Renal cortex interstitium (tissue), 11 donors: ENCODE results near the gene FBXL12. TPM values are rescaled to one million over a fixed set of nuclear protein-coding genes. Genes with fewer than 3 reads are reported as not detected.
"Not testable (repeated sequence)": the region's sequence is repeated elsewhere in the genome, so short reads cannot be mapped to it uniquely, and the experiment has no call there.

Source experiments
- DNase-seq, 11 donors: peaks; one replicate each; pipeline ENCODE4 v3.0.0-alpha.2; 2013; ENCODE audit warnings: low read depth in 9 of 11, low spot score in 4 of 11; ENCODE audit errors: extremely low read depth in 1 of 11
- polyA plus RNA-seq, 3 donors: library from polyadenylated mRNA; unstranded; fragments of 120-200 nt; gene quantifications; one replicate each; pipeline ENCODE4 v1.2.1, GENCODE V29; 2013; ENCODE audit not compliant: insufficient read length in 3 of 3

The FBXL12 gene
- polyA plus RNA-seq, 3 donors, result 26.6 to 35.3 (median 29.2) TPM

DNA sequence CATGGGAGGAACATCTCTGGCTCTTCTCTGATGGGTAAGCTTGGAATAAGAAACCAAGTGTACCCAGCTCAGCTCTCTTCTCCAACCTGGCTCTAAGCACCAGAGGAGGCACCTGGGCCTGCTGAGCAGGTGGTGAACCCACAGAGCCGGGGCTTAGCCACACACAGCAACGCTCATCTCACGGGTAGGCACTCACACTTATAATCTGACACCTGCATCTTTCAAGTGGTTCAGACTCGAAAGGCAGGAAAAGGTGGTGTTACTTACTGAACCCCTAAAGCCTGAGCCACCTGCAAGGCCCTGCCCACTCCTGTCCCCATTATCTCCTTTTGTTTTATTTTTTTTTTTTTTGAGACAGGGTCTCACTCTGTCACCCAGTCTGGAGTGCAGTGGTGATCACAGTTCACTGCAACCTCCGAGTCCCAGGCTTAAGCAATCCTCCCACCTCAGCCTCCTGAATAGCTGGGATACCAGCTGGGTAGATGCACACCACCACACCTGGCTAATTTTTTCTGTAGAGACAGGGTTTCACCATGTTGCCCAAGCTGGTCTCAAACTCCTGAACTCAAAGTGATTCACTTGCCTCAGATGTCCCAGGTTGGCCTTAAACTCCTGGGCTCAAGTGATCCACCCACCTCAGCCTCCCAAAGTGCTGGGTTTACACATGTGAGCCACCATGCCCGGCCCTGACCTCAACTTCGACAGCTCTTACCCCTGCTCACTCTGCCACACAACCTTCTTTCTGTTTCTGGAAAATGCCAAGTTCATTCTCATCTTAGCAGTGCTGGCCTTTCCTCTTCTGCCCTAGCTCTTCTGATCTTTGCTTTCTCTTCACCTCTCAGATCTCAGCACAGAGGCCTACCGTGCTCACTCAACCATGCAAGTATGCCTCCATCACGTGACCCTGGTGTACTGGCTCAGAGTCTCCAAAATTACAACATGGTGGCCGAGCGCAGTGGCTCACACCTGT, 9.7 kb downstream of the FBXL12 start:
- DNase-seq, result no peak

DNA sequence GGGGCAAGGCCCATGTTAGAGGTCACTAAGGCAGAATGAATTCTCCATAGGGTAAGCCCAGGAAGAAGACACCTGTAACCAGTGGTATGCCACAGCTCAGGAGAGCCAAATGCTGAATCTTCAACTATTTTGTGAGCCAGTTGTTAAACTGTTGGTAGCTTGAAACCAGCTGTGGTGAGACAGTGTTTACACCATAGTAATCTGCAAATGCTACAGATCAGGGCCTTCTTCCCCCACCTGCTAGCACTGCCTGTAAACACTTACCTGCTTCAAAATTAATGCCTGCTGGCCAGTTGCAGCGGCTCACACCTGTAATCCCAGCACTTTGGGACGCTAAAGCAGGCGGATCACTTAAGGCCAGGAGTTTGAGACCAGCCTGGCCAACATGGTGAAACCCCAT, 12.1 kb downstream of the FBXL12 start:
- no peak for DNase-seq

- no peak for DNase-seq
These were observed 16.9 kb downstream of the FBXL12 start for GRCh38 chr19:9801976-9802375.

DNA sequence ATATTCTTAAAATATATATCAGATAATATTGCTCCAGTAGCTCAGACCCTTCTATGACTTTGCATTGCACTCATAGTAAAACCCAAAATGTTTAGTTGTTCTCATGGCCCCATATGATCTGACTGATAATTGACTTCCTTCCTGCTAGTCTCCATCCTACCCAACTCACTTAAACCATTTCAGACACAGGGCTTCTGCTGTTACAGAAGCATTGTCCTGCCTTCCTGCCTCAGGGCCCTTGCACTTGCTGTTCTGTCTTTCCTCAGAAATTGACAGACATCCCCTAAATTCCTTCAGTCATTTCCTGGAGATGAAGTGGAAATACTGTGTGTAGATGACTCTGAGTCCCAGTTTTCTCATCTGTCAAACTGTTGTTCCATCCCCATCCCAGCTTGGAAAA, 19.7 kb downstream of the FBXL12 start:
- no peak for DNase-seq

- no peak for DNase-seq
These were observed 21.0 kb downstream of the FBXL12 start for GRCh38 chr19:9797871-9798270.

DNA sequence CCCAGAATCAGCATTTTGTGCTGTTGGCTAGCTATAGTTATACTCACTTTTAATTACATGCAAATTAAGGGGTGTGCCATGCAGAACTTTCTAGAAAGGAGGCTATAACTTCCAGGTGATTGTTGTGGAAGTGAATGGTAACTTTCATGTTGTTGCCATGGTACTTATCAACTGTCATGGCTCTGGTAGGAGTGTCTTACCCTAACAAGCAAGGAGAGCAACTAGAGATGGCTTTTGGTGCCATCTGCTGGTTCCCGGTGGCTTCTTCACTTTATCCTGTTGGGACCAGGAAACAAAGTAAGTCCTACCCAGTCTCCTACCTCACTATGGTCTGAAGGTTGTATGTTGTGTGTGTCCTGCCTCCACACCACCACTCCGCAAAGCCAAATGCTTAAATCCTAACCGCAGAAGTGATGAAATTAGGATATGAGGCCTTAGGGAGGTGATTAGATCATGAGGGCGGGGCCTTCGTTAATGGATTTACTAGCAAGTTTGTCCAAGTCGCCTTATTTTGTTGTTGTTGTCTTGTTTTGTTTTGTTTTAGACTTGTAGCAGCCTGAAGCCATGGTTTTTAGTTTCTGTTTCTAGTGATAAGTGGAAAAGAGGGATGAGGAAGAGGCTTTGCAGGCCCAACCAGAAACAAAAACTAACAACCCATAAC, 22.6 kb downstream of the FBXL12 start:
- DNase-seq, result peak in 9 of 11 donors; percentile 71 to 88 (median 82)

DNA sequence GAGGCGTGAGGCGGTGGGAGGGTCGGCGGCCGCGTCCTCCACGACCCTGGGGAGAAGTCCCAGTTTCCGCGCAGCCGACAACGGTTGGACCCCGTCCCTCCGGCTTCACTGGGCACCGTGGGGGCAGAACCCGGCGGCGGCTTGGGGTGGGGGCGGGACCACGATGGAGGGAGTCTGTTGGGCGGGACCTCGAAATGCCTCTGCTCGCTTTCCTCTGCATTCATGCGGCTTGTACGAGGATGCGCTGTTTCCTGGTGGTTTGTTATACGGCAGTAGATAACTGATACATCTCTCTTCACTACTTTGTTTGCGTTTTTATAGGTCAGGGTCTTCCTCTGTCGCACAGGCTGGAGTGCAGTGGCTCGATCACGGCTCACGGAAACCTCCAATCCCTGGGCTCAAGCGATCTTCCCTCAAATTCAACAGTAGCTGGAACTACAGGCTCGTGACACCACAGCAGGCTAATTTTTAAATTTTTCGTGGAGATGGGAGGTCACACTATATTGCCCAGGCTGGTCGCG, 25.7 kb downstream of the FBXL12 start:
- DNase-seq, result no peak

DNA sequence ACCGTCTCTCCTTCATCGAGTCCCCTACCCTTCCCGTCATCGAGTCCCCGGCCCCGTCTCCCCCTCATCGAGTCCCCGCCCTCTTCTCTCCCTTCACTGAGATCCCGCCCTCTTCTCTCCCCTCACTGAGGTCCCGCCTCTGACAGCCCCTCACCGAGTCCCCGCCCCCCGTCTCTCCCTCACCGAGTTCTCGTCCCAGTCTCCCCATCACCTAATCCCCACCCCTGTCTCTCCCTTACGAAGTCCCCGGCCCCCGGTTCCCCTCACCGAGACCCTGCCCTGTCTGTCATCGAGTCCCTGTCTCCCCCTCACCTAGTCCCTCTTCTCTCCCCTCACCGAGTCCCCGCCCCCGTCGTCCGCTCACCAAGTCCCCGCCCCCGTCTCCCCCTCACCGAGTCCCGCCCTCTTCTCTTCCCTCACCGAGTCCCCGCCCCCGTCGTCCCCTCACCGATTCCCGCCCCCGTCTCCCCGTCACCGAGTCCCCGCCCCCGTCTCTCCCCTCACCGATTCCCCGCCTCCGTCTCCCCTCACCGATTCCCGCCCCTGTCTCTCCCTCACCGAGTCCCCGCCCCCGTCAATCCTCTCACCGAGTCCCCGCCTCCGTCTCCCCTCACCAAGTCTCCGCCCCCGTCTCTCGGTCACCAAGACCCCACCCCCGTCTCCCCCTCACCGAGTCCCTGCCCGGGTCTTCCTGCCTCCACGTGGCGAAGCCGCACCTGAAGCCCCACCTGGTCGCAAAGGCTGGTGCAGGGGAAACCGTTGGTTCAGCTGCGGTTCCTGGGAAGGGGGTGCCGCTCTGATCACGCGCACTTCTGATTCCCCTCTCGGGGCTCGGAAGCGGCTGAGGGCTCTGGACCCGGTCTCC, 26.4 kb downstream of the FBXL12 start:
- DNase-seq, result peak in 10 of 11 donors; percentile 89 to 96 (median 94)

GRCh38 chr19:9791552-9792205, 27.2 kb downstream of the FBXL12 start:
- peak in 9 of 11 donors; percentile 87 to 96 (median 93) for DNase-seq

DNA sequence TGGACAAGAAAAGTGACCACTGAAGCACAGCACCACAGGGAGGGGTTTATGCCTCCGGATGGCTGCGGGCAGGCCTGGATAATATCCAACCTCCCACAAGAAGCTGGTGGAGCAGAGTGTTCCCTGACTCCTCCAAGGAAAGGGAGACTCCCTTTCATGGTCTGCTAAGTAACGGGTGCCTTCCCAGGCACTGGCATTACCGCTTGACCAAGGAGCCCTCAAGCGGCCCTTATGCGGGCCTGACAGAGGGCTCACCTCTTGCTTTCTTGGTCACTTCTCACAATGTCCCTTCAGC, 27.9 kb downstream of the FBXL12 start:
- DNase-seq, result not testable (repeated sequence)

GRCh38 chr19:9789579-9789978, 29.3 kb downstream of the FBXL12 start:
- DNase-seq, result not testable (repeated sequence)

GRCh38 chr19:9789066-9789465, 29.8 kb downstream of the FBXL12 start:
- no peak for DNase-seq

- not testable (repeated sequence) for DNase-seq
These were observed 30.3 kb downstream of the FBXL12 start for GRCh38 chr19:9788604-9789003.

GRCh38 chr19:9786819-9787218, 32.1 kb downstream of the FBXL12 start:
- no peak for DNase-seq

- DNase-seq, result no peak
These were observed 32.5 kb downstream of the FBXL12 start for GRCh38 chr19:9786342-9786741.

DNA sequence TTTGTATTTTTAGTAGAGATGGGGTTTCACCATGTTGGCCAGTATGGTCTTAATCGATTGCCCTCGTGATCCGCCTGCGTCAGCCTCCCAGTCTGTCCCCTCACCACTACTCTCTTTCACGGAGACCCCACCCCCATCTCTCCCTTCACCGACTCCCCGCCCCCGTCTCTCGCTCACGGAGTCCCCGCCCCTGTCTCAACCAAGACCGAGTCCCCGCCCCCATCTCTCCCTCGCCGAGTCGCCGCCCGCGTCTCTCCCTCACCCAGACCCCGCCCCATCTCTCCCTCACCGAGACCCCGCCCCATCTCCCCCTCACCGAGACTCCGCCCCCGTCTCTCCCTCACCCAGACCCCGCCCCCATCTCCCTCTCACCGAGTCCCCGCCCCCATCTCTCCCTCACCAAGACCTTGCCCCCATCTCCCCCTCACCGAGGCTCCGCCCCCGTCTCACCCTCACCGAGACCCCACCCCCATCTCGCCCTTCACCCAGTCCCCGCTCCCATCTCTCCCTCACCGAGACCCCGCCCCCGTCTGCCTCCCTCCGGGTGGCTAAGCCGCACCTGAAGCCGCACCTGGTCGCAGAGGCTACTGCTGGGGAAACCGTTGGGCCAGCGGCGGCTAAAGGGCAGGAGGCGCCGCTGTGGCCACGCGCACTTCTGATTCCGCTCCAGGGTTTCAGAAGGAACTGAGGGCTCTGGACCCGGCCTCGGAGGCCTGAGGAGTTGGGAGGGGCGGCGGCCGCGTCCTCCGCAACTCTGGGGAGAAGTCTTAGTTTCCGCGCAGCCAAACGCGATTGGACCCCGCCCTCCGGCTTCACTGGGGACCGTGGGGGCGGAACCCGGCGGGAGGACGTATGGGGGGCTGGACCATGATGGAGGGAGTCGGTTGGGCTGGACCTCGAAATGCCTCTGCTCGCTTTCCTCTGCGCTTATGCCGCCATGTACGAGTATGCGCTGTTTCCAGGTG, 33.2 kb downstream of the FBXL12 start:
- DNase-seq, result peak; percentile 91 to 98 (median 95)

DNA sequence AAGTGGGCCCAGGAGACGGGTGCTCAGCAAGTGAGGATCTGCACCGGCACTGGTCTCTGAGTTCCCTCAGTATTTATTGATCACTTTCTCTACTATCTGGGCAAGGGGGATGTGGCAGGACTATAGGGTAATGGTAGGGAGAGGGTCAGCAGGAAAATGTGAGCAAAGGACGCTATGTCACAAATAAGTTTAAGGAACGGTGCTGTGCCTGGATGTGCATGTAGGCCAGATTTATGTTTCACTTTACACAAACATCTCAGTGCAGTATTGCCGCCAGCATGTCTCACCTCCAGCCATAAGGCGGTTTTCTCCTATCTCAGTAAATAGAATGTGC, 34.7 kb downstream of the FBXL12 start:
- not testable (repeated sequence) for DNase-seq

DNA sequence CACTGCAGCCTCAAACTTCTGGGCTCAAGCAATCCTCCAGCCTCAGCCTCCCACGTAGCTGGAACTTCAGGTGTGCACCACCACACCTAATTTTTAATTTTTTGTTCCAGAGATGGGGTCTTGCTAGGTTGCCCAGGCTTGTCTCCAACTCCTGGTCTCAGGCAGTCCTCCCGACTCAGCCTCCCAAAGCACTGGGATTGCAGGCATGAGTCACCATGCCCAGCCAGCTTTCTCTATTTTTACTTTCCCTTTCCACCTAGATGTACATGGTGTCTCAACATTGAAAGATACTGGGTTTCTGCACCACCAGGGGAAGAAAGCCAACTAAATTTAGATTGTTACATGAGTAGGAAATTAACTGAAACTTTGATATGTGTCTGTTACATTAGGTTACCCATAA, 36.5 kb downstream of the FBXL12 start:
- DNase-seq, result no peak
